MM.1S (cell line): ENCODE measurements around the gene KIRREL3.

Experiments used
- DNase-seq: peaks from one replicate; pipeline ENCODE4 v3.0.0-alpha.2; 2015
- H2AFZ ChIP-seq: fragments of 300-600 bp; sonication (generic); 2 replicates; pipeline ENCODE4 v1.6.0; 2016; ENCODE audit warnings: antibody characterized with exemption, low read length
- H3F3A ChIP-seq: fragments of 300-600 bp; sonication (generic); 2 replicates; pipeline ENCODE4 v1.6.1; 2016; ENCODE audit warnings: mild to moderate bottlenecking, antibody characterized with exemption, low read length, moderate library complexity, mixed read lengths; ENCODE audit not compliant: insufficient read depth
- H3K27ac ChIP-seq: fragments of 300-600 bp; sonication (generic); 2 replicates; pipeline ENCODE4 v1.5.1; 2016; ENCODE audit warnings: mild to moderate bottlenecking, low read length
- H3K27me3 ChIP-seq: fragments of 300-600 bp; sonication (generic); replicated peaks from 2 replicates; pipeline ENCODE4 v1.6.0; 2016; ENCODE audit warnings: low read length; ENCODE audit not compliant: insufficient read depth
- H3K36me3 ChIP-seq: fragments of 300-600 bp; sonication (generic); replicated peaks from 2 replicates; pipeline ENCODE4 v1.6.1; 2016; ENCODE audit warnings: mild to moderate bottlenecking, low read length, mixed read lengths; ENCODE audit not compliant: insufficient read depth
- H3K4me1 ChIP-seq: fragments of 300-600 bp; sonication (generic); 2 replicates; pipeline ENCODE4 v1.6.1; 2016; ENCODE audit warnings: low read length, mixed read lengths
- H3K4me2 ChIP-seq: fragments of 300-600 bp; sonication (generic); 2 replicates; pipeline ENCODE4 v1.6.0; 2016; ENCODE audit warnings: low read depth, low read length
- H3K4me3 ChIP-seq: fragments of 300-600 bp; sonication (generic); 2 replicates; pipeline ENCODE4 v1.5.1; 2016; ENCODE audit warnings: low read length, mixed read lengths
- H3K79me2 ChIP-seq: fragments of 300-600 bp; sonication (generic); 2 replicates; pipeline ENCODE4 v1.6.1; 2016; ENCODE audit warnings: mixed run types, low read length, mixed read lengths
- H3K9ac ChIP-seq: fragments of 300-600 bp; sonication (generic); 2 replicates; pipeline ENCODE4 v1.6.1; 2016; ENCODE audit warnings: low read length, mixed read lengths
- H3K9me2 ChIP-seq: fragments of 300-600 bp; sonication (generic); replicated peaks from 2 replicates; pipeline ENCODE4 v1.6.1; 2016; ENCODE audit warnings: mild to moderate bottlenecking, low read length, mixed read lengths; ENCODE audit not compliant: insufficient read depth
- H3K9me3 ChIP-seq: fragments of 300-600 bp; sonication (generic); replicated peaks from 2 replicates; pipeline ENCODE4 v1.6.1; 2016; ENCODE audit warnings: mild to moderate bottlenecking, low read length, mixed read lengths; ENCODE audit not compliant: insufficient read depth
- H4K20me1 ChIP-seq: fragments of 300-600 bp; sonication (generic); 2 replicates; pipeline ENCODE4 v1.6.1; 2016; ENCODE audit warnings: mild to moderate bottlenecking, low read length, moderate library complexity, mixed read lengths; ENCODE audit not compliant: insufficient read depth
- CTCF ChIP-seq: fragments of 300-600 bp; sonication (generic); IDR thresholded peaks from 2 replicates; pipeline ENCODE4 v1.5.1; 2016; ENCODE audit warnings: antibody characterized with exemption, low read length, mixed read lengths
- EZH2 ChIP-seq: fragments of 300-600 bp; sonication (generic); optimal IDR thresholded peaks from 2 replicates; pipeline ENCODE3; 2017; ENCODE audit warnings: low read depth, mild to moderate bottlenecking, antibody characterized with exemption, low read length, mixed read lengths
- EZH2phosphoT487 ChIP-seq: fragments of 300-600 bp; sonication (generic); IDR thresholded peaks from 2 replicates; pipeline ENCODE4 v1.6.1; 2018; ENCODE audit warnings: antibody characterized with exemption, low read length

The KIRREL3 gene

GRCh38 chr11:126595560-126595959, 405.0 kb downstream of the KIRREL3 start:
- H3F3A ChIP-seq, result no peaks in the 10 kb centered on the region
- no peak overlapping the region for H3K4me3 ChIP-seq
- H3K4me2 ChIP-seq, result no peak overlapping the region
- H2AFZ ChIP-seq, result no peak overlapping the region
- no peaks in the 10 kb centered on the region for H3K27me3 ChIP-seq
- H3K27ac ChIP-seq, result no peak overlapping the region
- H3K9me2 ChIP-seq, result no peaks in the 10 kb centered on the region
- H3K4me1 ChIP-seq, result no peaks in the 10 kb centered on the region
- H4K20me1 ChIP-seq, result no peaks in the 10 kb centered on the region
- H3K9me3 ChIP-seq, result no peaks in the 10 kb centered on the region
- no peaks in the 10 kb centered on the region for H3K79me2 ChIP-seq
- no peaks in the 10 kb centered on the region for H3K36me3 ChIP-seq
- no peak for TF ChIP-seq EZH2phosphoT487
- TF ChIP-seq CTCF, result no peak
- TF ChIP-seq EZH2, result no peak
- DNase-seq, result no peak
- H3K9ac ChIP-seq, result no peak overlapping the region

DNA sequence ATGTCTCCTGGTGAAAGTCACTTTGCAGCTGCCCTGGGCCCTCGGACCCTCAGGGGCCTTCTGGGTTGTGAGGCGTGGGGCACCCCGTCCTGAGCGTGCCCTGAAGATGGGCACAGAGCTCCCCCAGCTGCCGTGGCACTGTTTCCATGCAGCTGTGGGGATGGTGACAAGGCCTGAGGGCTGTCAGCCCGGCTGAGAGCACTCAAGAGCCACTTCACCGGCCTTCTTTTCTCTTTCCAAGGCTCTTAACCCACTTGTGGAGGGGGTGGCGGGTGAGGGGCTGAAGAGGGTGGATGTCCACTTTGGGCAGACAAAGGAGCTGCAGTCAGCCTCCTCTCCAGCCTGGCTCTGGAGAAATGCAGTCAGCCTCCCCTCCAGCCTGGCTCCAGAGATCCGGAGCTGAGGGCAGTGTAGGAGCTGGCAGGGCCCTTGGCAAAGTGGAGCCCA, 405.6 kb downstream of the KIRREL3 start:
- no peaks in the 10 kb centered on the region for H3K9me3 ChIP-seq
- H3K27ac ChIP-seq, result no peak overlapping the region
- no peaks in the 10 kb centered on the region for H4K20me1 ChIP-seq
- H3K4me1 ChIP-seq, result no peaks in the 10 kb centered on the region
- H2AFZ ChIP-seq, result no peak overlapping the region
- H3F3A ChIP-seq, result no peaks in the 10 kb centered on the region
- no peak overlapping the region for H3K9ac ChIP-seq
- no peak overlapping the region for H3K4me3 ChIP-seq
- no peak for TF ChIP-seq EZH2phosphoT487
- no peak for TF ChIP-seq EZH2
- TF ChIP-seq CTCF, result no peak
- H3K9me2 ChIP-seq, result no peaks in the 10 kb centered on the region
- no peaks in the 10 kb centered on the region for H3K79me2 ChIP-seq
- no peak for DNase-seq
- no peak overlapping the region for H3K4me2 ChIP-seq
- no peaks in the 10 kb centered on the region for H3K36me3 ChIP-seq
- H3K27me3 ChIP-seq, result no peaks in the 10 kb centered on the region

DNA sequence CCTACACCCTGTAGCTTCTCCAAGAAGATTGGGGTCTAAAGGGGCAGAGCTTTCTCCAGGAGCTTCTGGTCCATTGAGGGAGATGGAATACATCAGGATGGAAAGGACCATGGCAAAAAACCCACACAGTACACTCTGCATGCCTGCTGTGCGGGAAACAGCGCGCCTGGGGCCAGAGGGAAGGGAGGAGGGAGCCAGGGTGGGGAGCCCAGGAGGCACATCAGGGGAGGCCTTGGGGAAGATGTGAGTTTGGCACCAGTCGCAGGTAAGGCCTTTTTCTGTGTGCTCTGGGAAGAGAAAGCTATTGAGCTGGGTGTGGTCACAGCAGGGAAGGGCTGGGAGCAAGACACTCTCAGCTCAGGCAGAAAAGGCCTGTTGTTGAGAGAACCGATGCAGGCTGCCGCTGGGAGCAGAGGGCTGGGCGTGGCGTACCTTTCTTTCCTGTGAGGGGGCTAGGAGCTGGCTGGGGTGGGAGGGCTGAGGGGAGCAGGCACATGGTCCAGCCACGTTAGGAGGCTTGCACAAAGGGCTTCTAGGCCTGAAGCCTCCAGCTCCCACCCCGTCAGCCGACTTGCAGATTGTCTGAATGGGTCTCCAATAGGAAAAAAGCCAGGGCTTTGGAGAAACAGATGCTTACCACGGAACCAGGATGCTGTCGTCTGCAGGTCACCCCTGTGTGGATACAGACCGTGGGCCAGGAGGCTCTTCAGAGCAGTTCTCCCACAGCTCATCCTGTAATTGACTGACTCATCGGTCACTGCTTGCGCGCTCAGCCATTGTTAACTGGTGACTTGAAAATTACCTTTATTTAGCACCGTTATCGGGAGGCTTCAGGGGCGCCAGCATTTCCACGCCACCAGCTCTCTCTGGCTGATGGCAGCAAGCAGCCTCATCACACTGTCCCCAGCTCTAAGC, 407.8 kb downstream of the KIRREL3 start:
- H3F3A ChIP-seq, result no peaks in the 10 kb centered on the region
- H3K27me3 ChIP-seq, result no peaks in the 10 kb centered on the region
- DNase-seq, result no peak
- H4K20me1 ChIP-seq, result no peaks in the 10 kb centered on the region
- no peak overlapping the region for H3K9ac ChIP-seq
- no peaks in the 10 kb centered on the region for H3K9me2 ChIP-seq
- H2AFZ ChIP-seq, result no peak overlapping the region
- TF ChIP-seq CTCF (no peak), EZH2 (no peak), EZH2phosphoT487 (no peak)
- H3K4me2 ChIP-seq, result no peak overlapping the region
- H3K9me3 ChIP-seq, result no peaks in the 10 kb centered on the region
- no peak overlapping the region for H3K27ac ChIP-seq
- H3K79me2 ChIP-seq, result no peaks in the 10 kb centered on the region
- no peaks in the 10 kb centered on the region for H3K36me3 ChIP-seq
- H3K4me1 ChIP-seq, result no peaks in the 10 kb centered on the region
- H3K4me3 ChIP-seq, result no peak overlapping the region
